Measurements from ENCODE around the gene RNF128.
"Not testable (repeated sequence)": the region's sequence is repeated elsewhere in the genome, so short reads cannot be mapped to it uniquely, and the experiment has no call there.

Gene RNF128

GRCh38 chrX:106780664-106781377, 54.3 kb downstream of the RNF128 start:
- TF ChIP-seq, protein P1, sequence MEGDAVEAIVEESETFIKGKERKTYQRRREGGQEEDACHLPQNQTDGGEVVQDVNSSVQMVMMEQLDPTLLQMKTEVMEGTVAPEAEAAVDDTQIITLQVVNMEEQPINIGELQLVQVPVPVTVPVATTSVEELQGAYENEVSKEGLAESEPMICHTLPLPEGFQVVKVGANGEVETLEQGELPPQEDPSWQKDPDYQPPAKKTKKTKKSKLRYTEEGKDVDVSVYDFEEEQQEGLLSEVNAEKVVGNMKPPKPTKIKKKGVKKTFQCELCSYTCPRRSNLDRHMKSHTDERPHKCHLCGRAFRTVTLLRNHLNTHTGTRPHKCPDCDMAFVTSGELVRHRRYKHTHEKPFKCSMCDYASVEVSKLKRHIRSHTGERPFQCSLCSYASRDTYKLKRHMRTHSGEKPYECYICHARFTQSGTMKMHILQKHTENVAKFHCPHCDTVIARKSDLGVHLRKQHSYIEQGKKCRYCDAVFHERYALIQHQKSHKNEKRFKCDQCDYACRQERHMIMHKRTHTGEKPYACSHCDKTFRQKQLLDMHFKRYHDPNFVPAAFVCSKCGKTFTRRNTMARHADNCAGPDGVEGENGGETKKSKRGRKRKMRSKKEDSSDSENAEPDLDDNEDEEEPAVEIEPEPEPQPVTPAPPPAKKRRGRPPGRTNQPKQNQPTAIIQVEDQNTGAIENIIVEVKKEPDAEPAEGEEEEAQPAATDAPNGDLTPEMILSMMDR (IDR thresholded peaks at IDR 0.05; ENCODE audit: low read depth, low read length) = no peak
- DNase-seq (ENCODE audit: extremely low read depth, low read depth) = no peak

GRCh38 chrX:106783716-106784115, 57.2 kb downstream of the RNF128 start:
- TF ChIP-seq, protein P1 (IDR thresholded peaks at IDR 0.05; ENCODE audit: low read depth, low read length) = no peak
- no peak for DNase-seq (ENCODE audit: extremely low read depth, low read depth)

DNA sequence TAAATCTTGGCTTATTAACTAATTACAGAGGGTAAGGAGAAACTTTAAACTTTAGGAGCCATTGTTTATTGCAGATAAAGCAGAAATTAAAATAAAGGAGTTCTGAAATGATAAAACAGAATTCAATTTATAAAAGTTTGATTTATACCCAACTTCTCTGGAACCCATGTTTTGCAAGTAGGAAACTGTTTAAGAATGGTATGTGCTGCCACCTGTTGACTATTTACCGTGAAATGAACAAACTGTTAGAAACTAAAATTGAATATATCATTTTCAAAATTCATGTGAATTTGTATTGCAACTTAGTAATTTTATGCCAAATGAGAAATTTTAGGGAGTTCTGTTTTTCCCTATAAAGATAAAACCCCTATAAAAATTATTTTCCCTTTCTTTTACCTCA, 65.0 kb downstream of the RNF128 start:
- TF ChIP-seq, protein P1 (IDR thresholded peaks at IDR 0.05; ENCODE audit: low read depth, low read length) = peak; percentile 34
- no peak for DNase-seq (ENCODE audit: extremely low read depth, low read depth)

DNA sequence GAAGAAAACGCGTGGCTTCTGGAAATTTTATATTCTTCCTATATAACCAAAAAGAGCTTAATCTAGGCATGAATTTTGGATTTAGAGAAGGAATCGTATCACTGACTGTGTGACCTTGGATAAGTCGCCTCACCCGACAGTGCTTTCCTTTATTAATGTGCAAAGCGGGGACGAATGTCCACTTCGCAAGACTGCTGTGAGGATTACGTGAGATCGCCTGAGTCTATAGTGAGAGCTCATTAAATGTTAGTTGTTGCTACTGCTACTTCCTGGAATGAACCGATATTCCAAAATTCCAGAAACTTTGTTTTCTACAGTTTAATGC, 75.5 kb downstream of the RNF128 start:
- TF ChIP-seq, protein P1 (IDR thresholded peaks at IDR 0.05; ENCODE audit: low read depth, low read length) = no peak
- DNase-seq (ENCODE audit: extremely low read depth, low read depth) = no peak

- TF ChIP-seq, protein P1 (IDR thresholded peaks at IDR 0.05; ENCODE audit: low read depth, low read length) = no peak
- DNase-seq (ENCODE audit: extremely low read depth, low read depth) = peak; percentile 70
Measured at GRCh38 chrX:106802388-106803275, 76.1 kb downstream of the RNF128 start, which contains the start of gene TBC1D8B. Gene TBC1D8B (plus strand): TSS chrX:106802673. CDS start chrX:106802854, 181 bp downstream.

- no peak for DNase-seq (ENCODE audit: extremely low read depth, low read depth)
- TF ChIP-seq, protein P1 (IDR thresholded peaks at IDR 0.05; ENCODE audit: low read depth, low read length) = no peak
Measured at GRCh38 chrX:106811131-106811910, 84.8 kb downstream of the RNF128 start.

GRCh38 chrX:106812930-106813329, 86.4 kb downstream of the RNF128 start:
- not testable (repeated sequence) for DNase-seq (ENCODE audit: extremely low read depth, low read depth)

DNA sequence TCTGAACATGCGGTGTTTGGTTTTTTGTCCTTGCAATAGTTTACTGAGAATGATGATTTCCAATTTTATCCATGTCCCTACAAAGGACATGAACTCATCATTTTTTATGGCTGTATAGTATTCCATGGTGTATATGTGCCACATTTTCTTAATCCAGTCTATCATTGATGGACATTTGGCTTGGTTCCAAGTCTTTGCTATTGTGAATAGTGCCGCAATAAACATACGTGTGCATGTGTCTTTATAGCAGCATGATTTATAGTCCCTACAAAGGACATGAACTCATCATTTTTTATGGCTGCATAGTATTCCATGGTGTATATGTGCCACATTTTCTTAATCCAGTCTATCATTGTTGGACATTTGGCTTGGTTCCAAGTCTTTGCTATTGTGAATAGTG, 87.6 kb downstream of the RNF128 start:
- not testable (repeated sequence) for DNase-seq (ENCODE audit: extremely low read depth, low read depth)
